Natural killer cell (primary cell): ENCODE data around the gene ZFAND3. TPM values are rescaled to one million over a fixed set of nuclear protein-coding genes. Genes with fewer than 3 reads are reported as not detected.

Experiments
- ATAC-seq, 3 donors: fragments of 150-1000 bp in 2 of 3; fragments of 200-7000 bp in 1 of 3; cut with Tn5 transposase; 1 replicate in 1 of 3; 2 replicates in 2 of 3; pipeline ENCODE4 v1.10.0; 2021; ENCODE audit warnings: mild to moderate bottlenecking in 2 of 3, moderate library complexity in 2 of 3
- DNase-seq, 2 donors: peaks; one replicate each; pipeline versions ENCODE4 v3.0.0 to v3.0.0-alpha.2; 2013 to 2021; ENCODE audit warnings: mixed read lengths in 1 of 2
- H3K27ac ChIP-seq: one replicate; pipeline ENCODE4 v1.5.1; 2013; ENCODE audit warnings: mild to moderate bottlenecking, low read length
- H3K27me3 ChIP-seq: one replicate; pipeline ENCODE4 v1.6.1; 2013; ENCODE audit warnings: low read length; ENCODE audit not compliant: control insufficient read depth, insufficient read depth
- H3K36me3 ChIP-seq: one replicate; pipeline ENCODE4 v1.6.1; 2013; ENCODE audit warnings: low read length; ENCODE audit not compliant: control insufficient read depth, insufficient read depth
- H3K4me1 ChIP-seq: one replicate; pipeline ENCODE4 v1.6.1; 2013; ENCODE audit warnings: low read length; ENCODE audit not compliant: control insufficient read depth, insufficient read depth
- H3K4me3 ChIP-seq: one replicate; pipeline ENCODE4 v1.5.1; 2013; ENCODE audit warnings: low read length
- H3K9me3 ChIP-seq: one replicate; pipeline ENCODE4 v1.6.1; 2013; ENCODE audit warnings: low read length; ENCODE audit not compliant: control insufficient read depth, insufficient read depth
- H3K27ac Mint-ChIP-seq, 2 donors: one replicate each; pipeline ENCODE4 v1.8.0; 2022; ENCODE audit warnings: mild to moderate bottlenecking in 2 of 2, mixed read lengths in 2 of 2, moderate library complexity in 1 of 2
- H3K27me3 Mint-ChIP-seq, 2 donors: one replicate each; pipeline ENCODE4 v1.8.0; 2022; ENCODE audit warnings: low read depth in 2 of 2, mixed read lengths in 2 of 2
- H3K36me3 Mint-ChIP-seq: one replicate; pipeline ENCODE4 v1.8.0; 2022; ENCODE audit warnings: mixed read lengths
- H3K4me1 Mint-ChIP-seq, 2 donors: one replicate each; pipeline ENCODE4 v1.8.0; 2022; ENCODE audit warnings: mixed read lengths in 2 of 2
- H3K4me3 Mint-ChIP-seq: one replicate; pipeline ENCODE4 v1.8.0; 2022; ENCODE audit warnings: mild to moderate bottlenecking, moderate library complexity, mixed read lengths
- H3K9me3 Mint-ChIP-seq, 2 donors: one replicate each; pipeline ENCODE4 v1.8.0; 2022; ENCODE audit warnings: mixed read lengths in 2 of 2
- WGBS: methylation state at CpG from one replicate; pipeline ENCODE4 v1.1.7; 2013; ENCODE audit warnings: missing lambda C conversion rate; ENCODE audit not compliant: insufficient coverage; 5-methylcytosine and 5-hydroxymethylcytosine counted together
- intact Hi-C: fragments of 100-400 bp; cut with micrococcal nuclease; formaldehyde crosslinking; loops from one replicate; pipeline ENCODE4 v1.14.2; 2022
- total RNA-seq, 4 donors: library from RNA; stranded (reverse); fragments of 120-200 nt in 1 of 4; gene quantifications; one replicate each; pipeline versions ENCODE4 v1.2.3 to v1.2.4, GENCODE V29; 2013 to 2022
- TF ChIP-seq, protein P1 (sequence below): fragments of 200-600 bp; IDR thresholded peaks from one replicate; pipeline ENCODE4 v1.8.0; 2022; ENCODE audit warnings: antibody characterized with exemption

The ZFAND3 gene
- total RNA-seq, 3 donors from 2014 or later (not counting 1 experiment from before 2014, with no cell fraction given): 87.7 to 97.4 (median 90.1) TPM

DNA sequence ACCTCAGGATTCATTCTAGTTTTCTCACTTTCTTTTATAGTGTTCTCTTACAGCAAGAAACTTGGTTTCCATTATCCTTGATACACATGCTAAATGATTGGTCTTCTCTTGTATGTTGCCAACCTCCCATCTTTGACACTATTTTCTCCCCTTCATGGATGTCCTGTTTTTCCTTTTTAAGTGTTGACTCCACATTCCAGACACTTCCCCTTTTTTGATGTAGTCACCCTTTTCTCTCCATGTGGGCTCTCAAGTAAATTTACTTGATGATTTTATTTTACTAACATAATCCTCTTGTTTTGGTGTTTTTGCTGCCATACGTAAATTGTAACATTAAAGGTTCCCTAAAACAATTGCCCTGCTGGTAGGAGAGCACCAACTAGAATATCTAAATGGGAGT, 148.1 kb downstream of the ZFAND3 start:
- WGBS: 100% methylated on average over 1 of the region's 1 CpG
- intact Hi-C loops: no loop called here
- Mint-ChIP-seq H3K4me1 (peaks cover 74 to 81% of the 10 kb centered on the region in 2 donors), H3K9me3 (no peaks in the 10 kb centered on the region), H3K27me3 (no peaks in the 10 kb centered on the region), H3K36me3 (no peaks in the 10 kb centered on the region), H3K27ac (peak overlapping the region in 1 of 2 donors; percentile 27), H3K4me3 (no peak overlapping the region)
- Histone ChIP-seq H3K36me3 (no peaks in the 10 kb centered on the region), H3K27me3 (no peaks in the 10 kb centered on the region), H3K4me3 (no peak overlapping the region), H3K27ac (no peak overlapping the region), H3K4me1 (peaks cover 15% of the 10 kb centered on the region), H3K9me3 (no peaks in the 10 kb centered on the region)
- no peak for ATAC-seq
- no peak for DNase-seq
- TF ChIP-seq, protein P1, sequence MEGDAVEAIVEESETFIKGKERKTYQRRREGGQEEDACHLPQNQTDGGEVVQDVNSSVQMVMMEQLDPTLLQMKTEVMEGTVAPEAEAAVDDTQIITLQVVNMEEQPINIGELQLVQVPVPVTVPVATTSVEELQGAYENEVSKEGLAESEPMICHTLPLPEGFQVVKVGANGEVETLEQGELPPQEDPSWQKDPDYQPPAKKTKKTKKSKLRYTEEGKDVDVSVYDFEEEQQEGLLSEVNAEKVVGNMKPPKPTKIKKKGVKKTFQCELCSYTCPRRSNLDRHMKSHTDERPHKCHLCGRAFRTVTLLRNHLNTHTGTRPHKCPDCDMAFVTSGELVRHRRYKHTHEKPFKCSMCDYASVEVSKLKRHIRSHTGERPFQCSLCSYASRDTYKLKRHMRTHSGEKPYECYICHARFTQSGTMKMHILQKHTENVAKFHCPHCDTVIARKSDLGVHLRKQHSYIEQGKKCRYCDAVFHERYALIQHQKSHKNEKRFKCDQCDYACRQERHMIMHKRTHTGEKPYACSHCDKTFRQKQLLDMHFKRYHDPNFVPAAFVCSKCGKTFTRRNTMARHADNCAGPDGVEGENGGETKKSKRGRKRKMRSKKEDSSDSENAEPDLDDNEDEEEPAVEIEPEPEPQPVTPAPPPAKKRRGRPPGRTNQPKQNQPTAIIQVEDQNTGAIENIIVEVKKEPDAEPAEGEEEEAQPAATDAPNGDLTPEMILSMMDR: no peak

DNA sequence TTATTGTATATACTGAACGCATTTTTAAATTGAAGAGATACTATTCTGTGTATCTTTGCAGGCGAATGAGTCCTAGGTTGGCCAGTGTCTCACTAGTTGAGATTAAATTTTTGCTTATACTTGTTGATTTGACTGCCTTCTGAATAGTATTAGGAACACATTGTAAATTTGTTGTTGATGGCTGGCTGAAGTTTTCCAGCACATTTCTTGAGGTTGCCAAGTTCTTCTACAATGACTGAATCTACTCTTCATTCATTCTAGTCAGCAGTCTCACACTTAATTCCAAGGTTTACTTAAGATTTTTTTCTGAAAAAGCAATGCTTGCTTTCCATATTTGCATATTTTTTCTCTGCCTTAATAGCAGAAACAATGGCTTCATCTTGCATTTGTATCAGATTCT, 151.7 kb downstream of the ZFAND3 start:
- no peaks in the 10 kb centered on the region for H3K36me3 ChIP-seq
- ATAC-seq (no peak), DNase-seq (no peak)
- peaks cover 11% of the 10 kb centered on the region for H3K4me1 ChIP-seq
- no peak overlapping the region for H3K27ac ChIP-seq
- intact Hi-C loops: no loop called here
- Mint-ChIP-seq H3K27ac (peak overlapping the region in 1 of 2 donors; percentile 40), H3K27me3 (no peaks in the 10 kb centered on the region), H3K4me3 (no peak overlapping the region), H3K9me3 (no peaks in the 10 kb centered on the region), H3K36me3 (no peaks in the 10 kb centered on the region), H3K4me1 (peaks cover 59 to 66% of the 10 kb centered on the region in 2 donors)
- no peaks in the 10 kb centered on the region for H3K27me3 ChIP-seq
- TF ChIP-seq, protein P1: no peak
- H3K4me3 ChIP-seq: no peak overlapping the region
- WGBS: 93% methylated on average over 2 of the region's 2 CpGs
- H3K9me3 ChIP-seq: peaks cover 2% of the 10 kb centered on the region

DNA sequence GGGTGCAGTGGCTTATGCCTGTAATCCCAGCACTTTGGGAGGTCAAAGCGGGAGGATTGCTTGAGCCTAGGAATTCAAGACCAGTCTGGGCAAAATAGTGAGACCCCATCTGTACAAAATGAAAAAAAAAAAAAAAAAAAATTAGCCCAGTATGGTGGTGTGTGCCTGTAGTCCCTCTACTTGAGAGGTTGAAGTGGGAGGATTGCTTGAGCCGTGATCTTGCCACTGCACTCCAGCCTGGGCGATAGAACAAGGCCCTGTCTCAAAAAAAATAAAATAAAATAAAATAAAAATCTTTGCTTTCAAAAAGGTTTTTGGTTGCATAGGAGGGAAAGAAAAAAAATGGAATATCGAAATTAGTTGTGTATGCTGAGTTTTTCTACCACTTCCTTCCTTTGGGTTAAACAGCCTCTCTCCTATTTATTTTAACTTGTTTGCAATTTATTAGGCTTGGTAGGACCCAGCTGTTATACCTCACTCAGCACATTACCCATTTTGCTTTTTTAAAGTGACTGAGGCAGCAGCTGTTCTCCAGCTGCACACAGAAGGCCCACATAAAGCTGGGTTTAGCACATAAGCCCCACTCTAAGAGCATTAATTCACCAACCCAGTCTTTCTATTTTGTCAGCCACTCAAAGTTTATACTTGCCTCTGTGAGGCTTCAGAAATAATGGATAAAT, 152.3 kb downstream of the ZFAND3 start:
- H3K27ac ChIP-seq: peak overlapping the region; percentile 27
- WGBS: 100% methylated on average over 1 of the region's 4 CpGs
- Mint-ChIP-seq H3K9me3 (no peaks in the 10 kb centered on the region), H3K36me3 (no peaks in the 10 kb centered on the region), H3K27me3 (no peaks in the 10 kb centered on the region), H3K27ac (peak overlapping the region; percentile 77 to 84), H3K4me1 (peaks cover 60 to 61% of the 10 kb centered on the region in 2 donors), H3K4me3 (peak overlapping the region; percentile 67)
- peaks cover 2% of the 10 kb centered on the region for H3K9me3 ChIP-seq
- H3K36me3 ChIP-seq: no peaks in the 10 kb centered on the region
- DNase-seq: no peak
- intact Hi-C loops: no loop called here
- no peaks in the 10 kb centered on the region for H3K27me3 ChIP-seq
- TF ChIP-seq, protein P1: no peak
- ATAC-seq: peak in 2 of 3 donors; percentile 12 to 45
- no peak overlapping the region for H3K4me3 ChIP-seq
- peaks cover 11% of the 10 kb centered on the region for H3K4me1 ChIP-seq
